Measurements from ENCODE around the gene CNTNAP2. TPM values are rescaled to one million over a fixed set of nuclear protein-coding genes. Genes with fewer than 3 reads are reported as not detected.

Gene CNTNAP2
- total RNA-seq, 1 donor, result 7.6 TPM

DNA sequence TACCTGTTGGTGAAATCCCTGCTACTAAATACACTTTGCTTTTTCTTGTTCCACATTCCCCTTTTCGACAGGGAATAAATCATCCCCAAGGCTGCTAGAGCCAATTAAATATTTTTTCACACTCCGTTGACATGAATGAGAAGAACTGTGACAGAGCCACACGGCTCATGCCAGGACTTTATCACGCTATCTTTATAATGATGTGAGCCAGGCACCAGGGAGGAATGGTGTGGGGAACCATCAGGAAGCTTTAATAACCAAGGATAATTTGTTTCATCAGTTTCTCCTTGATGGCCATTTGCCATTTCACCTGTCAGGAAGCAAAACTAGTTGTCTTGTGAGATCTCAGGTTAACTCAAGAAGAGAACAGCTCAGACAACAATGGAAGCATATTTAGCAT is 2280.9 kb downstream of the CNTNAP2 start:
- no peaks in the 10 kb centered on the region for H4K20me1 ChIP-seq (ENCODE audit: insufficient read depth, low read length)
- H3K9me3 ChIP-seq (ENCODE audit: low read depth, low read length), result no peaks in the 10 kb centered on the region
- H3K4me2 ChIP-seq (ENCODE audit: insufficient read depth, low read length), result no peak overlapping the region
- no peak for DNase-seq (ENCODE audit: insufficient read length, low spot score, missing footprints)
- no peaks in the 10 kb centered on the region for H3K4me1 ChIP-seq (ENCODE audit: insufficient read depth, low read length)
- no peaks in the 10 kb centered on the region for H3K27me3 ChIP-seq (ENCODE audit: insufficient read depth, low read length)
- no peaks in the 10 kb centered on the region for H3K79me2 ChIP-seq (ENCODE audit: insufficient read depth, low read length)
- no peak overlapping the region for H3K4me3 ChIP-seq (ENCODE audit: insufficient read depth, low read length)
- H3K36me3 ChIP-seq (ENCODE audit: insufficient read depth, low read length), result no peaks in the 10 kb centered on the region
- TF ChIP-seq, protein P1, sequence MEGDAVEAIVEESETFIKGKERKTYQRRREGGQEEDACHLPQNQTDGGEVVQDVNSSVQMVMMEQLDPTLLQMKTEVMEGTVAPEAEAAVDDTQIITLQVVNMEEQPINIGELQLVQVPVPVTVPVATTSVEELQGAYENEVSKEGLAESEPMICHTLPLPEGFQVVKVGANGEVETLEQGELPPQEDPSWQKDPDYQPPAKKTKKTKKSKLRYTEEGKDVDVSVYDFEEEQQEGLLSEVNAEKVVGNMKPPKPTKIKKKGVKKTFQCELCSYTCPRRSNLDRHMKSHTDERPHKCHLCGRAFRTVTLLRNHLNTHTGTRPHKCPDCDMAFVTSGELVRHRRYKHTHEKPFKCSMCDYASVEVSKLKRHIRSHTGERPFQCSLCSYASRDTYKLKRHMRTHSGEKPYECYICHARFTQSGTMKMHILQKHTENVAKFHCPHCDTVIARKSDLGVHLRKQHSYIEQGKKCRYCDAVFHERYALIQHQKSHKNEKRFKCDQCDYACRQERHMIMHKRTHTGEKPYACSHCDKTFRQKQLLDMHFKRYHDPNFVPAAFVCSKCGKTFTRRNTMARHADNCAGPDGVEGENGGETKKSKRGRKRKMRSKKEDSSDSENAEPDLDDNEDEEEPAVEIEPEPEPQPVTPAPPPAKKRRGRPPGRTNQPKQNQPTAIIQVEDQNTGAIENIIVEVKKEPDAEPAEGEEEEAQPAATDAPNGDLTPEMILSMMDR (IDR thresholded peaks at IDR 0.05; ENCODE audit: extremely low read depth, low read depth, low read length), result no peak
- H3K27ac ChIP-seq (ENCODE audit: low read depth, low read length), result no peak overlapping the region
- H2AFZ ChIP-seq (ENCODE audit: low read length), result no peak overlapping the region

DNA sequence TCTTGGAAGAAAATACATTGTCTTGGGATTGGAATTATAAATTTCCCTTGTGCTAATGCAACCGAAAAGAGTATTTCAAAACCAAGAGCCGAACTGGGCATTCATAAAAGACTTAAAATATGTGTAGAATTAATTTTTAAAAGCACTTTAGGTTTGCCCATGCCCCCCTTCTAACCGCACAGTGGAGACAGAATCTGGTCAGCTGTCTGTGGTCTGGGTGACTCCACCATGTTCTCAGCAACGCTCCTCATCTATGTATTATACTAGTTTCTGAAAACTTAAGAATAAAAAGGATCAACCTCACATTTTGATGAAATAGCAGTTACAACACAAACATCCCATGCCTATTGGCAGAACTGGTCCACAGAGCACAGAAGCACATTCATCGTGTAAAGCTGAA is 2281.4 kb downstream of the CNTNAP2 start:
- no peak overlapping the region for H2AFZ ChIP-seq (ENCODE audit: low read length)
- H3K4me2 ChIP-seq (ENCODE audit: insufficient read depth, low read length), result no peak overlapping the region
- TF ChIP-seq, protein P1 (IDR thresholded peaks at IDR 0.05; ENCODE audit: extremely low read depth, low read depth, low read length), result no peak
- no peaks in the 10 kb centered on the region for H3K4me1 ChIP-seq (ENCODE audit: insufficient read depth, low read length)
- peak; percentile 38 for DNase-seq (ENCODE audit: insufficient read length, low spot score, missing footprints)
- H4K20me1 ChIP-seq (ENCODE audit: insufficient read depth, low read length), result no peaks in the 10 kb centered on the region
- no peak overlapping the region for H3K4me3 ChIP-seq (ENCODE audit: insufficient read depth, low read length)
- no peaks in the 10 kb centered on the region for H3K9me3 ChIP-seq (ENCODE audit: low read depth, low read length)
- no peaks in the 10 kb centered on the region for H3K36me3 ChIP-seq (ENCODE audit: insufficient read depth, low read length)
- H3K79me2 ChIP-seq (ENCODE audit: insufficient read depth, low read length), result no peaks in the 10 kb centered on the region
- no peak overlapping the region for H3K27ac ChIP-seq (ENCODE audit: low read depth, low read length)
- no peaks in the 10 kb centered on the region for H3K27me3 ChIP-seq (ENCODE audit: insufficient read depth, low read length)

DNA sequence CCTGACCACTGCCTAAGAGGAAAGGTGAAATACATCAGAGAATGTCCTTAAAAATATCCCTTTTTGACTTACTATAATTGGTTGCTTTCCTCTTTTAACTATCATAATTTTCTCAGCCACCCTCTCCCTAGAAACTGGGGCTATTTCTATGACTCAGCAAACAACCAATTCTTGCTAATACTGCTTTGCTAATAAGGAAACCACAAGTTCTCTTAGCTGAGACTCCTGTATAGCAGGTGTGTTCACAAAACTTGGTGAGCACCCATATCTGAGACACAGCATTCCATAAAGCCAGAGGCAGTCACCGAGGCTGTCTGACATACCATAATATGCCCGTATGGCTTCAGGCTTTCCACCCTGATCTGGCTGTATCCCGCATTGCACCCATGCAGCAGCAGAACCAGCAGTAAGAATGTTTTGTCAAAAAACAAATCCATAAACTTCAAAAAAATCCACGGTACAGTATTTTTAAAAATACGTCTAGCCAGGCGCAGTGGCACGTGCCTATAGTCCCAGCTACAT is 2282.3 kb downstream of the CNTNAP2 start:
- H3K4me3 ChIP-seq (ENCODE audit: insufficient read depth, low read length), result no peak overlapping the region
- no peaks in the 10 kb centered on the region for H3K27me3 ChIP-seq (ENCODE audit: insufficient read depth, low read length)
- H3K9me3 ChIP-seq (ENCODE audit: low read depth, low read length), result no peaks in the 10 kb centered on the region
- no peak overlapping the region for H3K27ac ChIP-seq (ENCODE audit: low read depth, low read length)
- DNase-seq (ENCODE audit: insufficient read length, low spot score, missing footprints), result no peak
- TF ChIP-seq, protein P1 (IDR thresholded peaks at IDR 0.05; ENCODE audit: extremely low read depth, low read depth, low read length), result no peak
- no peak overlapping the region for H3K4me2 ChIP-seq (ENCODE audit: insufficient read depth, low read length)
- no peaks in the 10 kb centered on the region for H4K20me1 ChIP-seq (ENCODE audit: insufficient read depth, low read length)
- H3K79me2 ChIP-seq (ENCODE audit: insufficient read depth, low read length), result no peaks in the 10 kb centered on the region
- H3K36me3 ChIP-seq (ENCODE audit: insufficient read depth, low read length), result no peaks in the 10 kb centered on the region
- H2AFZ ChIP-seq (ENCODE audit: low read length), result no peak overlapping the region
- no peaks in the 10 kb centered on the region for H3K4me1 ChIP-seq (ENCODE audit: insufficient read depth, low read length)

DNA sequence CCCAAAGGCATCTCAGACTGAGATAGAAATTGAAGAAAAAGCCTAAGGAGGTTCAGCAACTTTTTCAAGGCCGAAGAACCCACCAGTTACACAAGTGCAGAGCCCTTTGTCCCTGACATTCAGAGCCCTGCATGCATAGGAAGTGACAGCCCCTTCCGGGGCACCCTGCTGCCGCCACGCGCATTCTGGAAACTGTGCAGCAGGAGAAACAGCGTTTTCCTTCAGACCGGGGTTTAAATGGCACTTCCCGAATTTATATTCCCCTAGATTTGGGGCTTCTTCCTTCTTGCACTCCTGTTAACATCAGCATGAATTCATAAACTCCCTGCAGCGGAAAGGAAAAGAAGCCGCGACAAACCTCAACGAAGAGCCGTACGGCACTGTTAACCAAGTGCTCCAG is 2283.5 kb downstream of the CNTNAP2 start:
- no peaks in the 10 kb centered on the region for H3K36me3 ChIP-seq (ENCODE audit: insufficient read depth, low read length)
- no peaks in the 10 kb centered on the region for H3K27me3 ChIP-seq (ENCODE audit: insufficient read depth, low read length)
- TF ChIP-seq, protein P1 (IDR thresholded peaks at IDR 0.05; ENCODE audit: extremely low read depth, low read depth, low read length), result no peak
- H3K9me3 ChIP-seq (ENCODE audit: low read depth, low read length), result no peaks in the 10 kb centered on the region
- no peak overlapping the region for H3K4me3 ChIP-seq (ENCODE audit: insufficient read depth, low read length)
- peak; percentile 43 for DNase-seq (ENCODE audit: insufficient read length, low spot score, missing footprints)
- no peaks in the 10 kb centered on the region for H3K79me2 ChIP-seq (ENCODE audit: insufficient read depth, low read length)
- no peak overlapping the region for H3K4me2 ChIP-seq (ENCODE audit: insufficient read depth, low read length)
- no peaks in the 10 kb centered on the region for H4K20me1 ChIP-seq (ENCODE audit: insufficient read depth, low read length)
- H3K27ac ChIP-seq (ENCODE audit: low read depth, low read length), result no peak overlapping the region
- H3K4me1 ChIP-seq (ENCODE audit: insufficient read depth, low read length), result no peaks in the 10 kb centered on the region
- no peak overlapping the region for H2AFZ ChIP-seq (ENCODE audit: low read length)
